ENCODE results near the gene CFAP91. TPM values are rescaled to one million over a fixed set of nuclear protein-coding genes. Genes with fewer than 3 reads are reported as not detected.

CFAP91 gene
- total RNA-seq, 2 donors from 2014 or later: 5.1 to 9.8 TPM

- Mint-ChIP-seq H3K4me1 (peaks cover 9% of the 10 kb centered on the region), H3K9me3 (peaks cover 4% of the 10 kb centered on the region), H3K27ac (no peak overlapping the region), H3K4me3 (peak overlapping the region; percentile 63), H3K36me3 (ENCODE audit: low read depth) (no peaks in the 10 kb centered on the region), H3K27me3 (ENCODE audit: insufficient read depth) (peaks cover 23% of the 10 kb centered on the region)
- H3K27ac ChIP-seq (ENCODE audit: low read depth, low read length): no peak overlapping the region
- H3K36me3 ChIP-seq (ENCODE audit: control insufficient read depth, insufficient read depth, low read length): no peaks in the 10 kb centered on the region
- 91 to 94% methylated on average over 7 to 8 of the region's 8 CpGs for WGBS, 2 experiments (ENCODE audit: insufficient coverage in 1 of 2, insufficient read length in 1 of 2)
- no peaks in the 10 kb centered on the region for H3K4me1 ChIP-seq (ENCODE audit: control insufficient read depth, insufficient read depth, low read length)
- H3K4me3 ChIP-seq (ENCODE audit: low read length): peak overlapping the region; percentile 80
- DNase-seq: no peak
- H3K9ac ChIP-seq (ENCODE audit: extremely low read depth, low read length, poor library complexity, severe bottlenecking): no peak overlapping the region
- peaks cover 11% of the 10 kb centered on the region for H3K27me3 ChIP-seq (ENCODE audit: control insufficient read depth, insufficient read depth, low read length, poor library complexity, severe bottlenecking)
- H3K9me3 ChIP-seq (ENCODE audit: control insufficient read depth, low read length): no peaks in the 10 kb centered on the region
- TF ChIP-seq CTCF (conservative IDR thresholded peaks at IDR 0.05): no peak
Observed at GRCh38 chr3:119703820-119704531, 1.2 kb downstream of the CFAP91 start.

GRCh38 chr3:119715105-119715504 is 12.3 kb downstream of the CFAP91 start:
- no peaks in the 10 kb centered on the region for H3K36me3 Mint-ChIP-seq (ENCODE audit: low read depth)
- H3K9ac ChIP-seq (ENCODE audit: extremely low read depth, low read length, poor library complexity, severe bottlenecking): no peak overlapping the region
- TF ChIP-seq CTCF (conservative IDR thresholded peaks at IDR 0.05): no peak
- no peak overlapping the region for H3K27ac ChIP-seq (ENCODE audit: low read depth, low read length)
- no peak overlapping the region for H3K4me3 Mint-ChIP-seq
- no peaks in the 10 kb centered on the region for H3K36me3 ChIP-seq (ENCODE audit: control insufficient read depth, insufficient read depth, low read length)
- H3K9me3 ChIP-seq (ENCODE audit: control insufficient read depth, low read length): no peaks in the 10 kb centered on the region
- no peaks in the 10 kb centered on the region for H3K27me3 Mint-ChIP-seq (ENCODE audit: insufficient read depth)
- no peaks in the 10 kb centered on the region for H3K9me3 Mint-ChIP-seq
- H3K27me3 ChIP-seq (ENCODE audit: control insufficient read depth, insufficient read depth, low read length, poor library complexity, severe bottlenecking): no peaks in the 10 kb centered on the region
- no peaks in the 10 kb centered on the region for H3K4me1 Mint-ChIP-seq
- no peak for DNase-seq
- 96 to 100% methylated on average over 1 to 2 of the region's 2 CpGs for WGBS, 2 experiments (ENCODE audit: insufficient coverage in 1 of 2, insufficient read length in 1 of 2)
- H3K4me3 ChIP-seq (ENCODE audit: low read length): no peak overlapping the region
- no peaks in the 10 kb centered on the region for H3K4me1 ChIP-seq (ENCODE audit: control insufficient read depth, insufficient read depth, low read length)
- no peak overlapping the region for H3K27ac Mint-ChIP-seq

- H3K9me3 ChIP-seq (ENCODE audit: control insufficient read depth, low read length): no peaks in the 10 kb centered on the region
- no peak overlapping the region for H3K4me3 ChIP-seq (ENCODE audit: low read length)
- 94 to 100% methylated on average over 1 to 3 of the region's 3 CpGs for WGBS, 2 experiments (ENCODE audit: insufficient coverage in 1 of 2, insufficient read length in 1 of 2)
- Mint-ChIP-seq H3K27ac (no peak overlapping the region), H3K4me3 (no peak overlapping the region), H3K4me1 (no peaks in the 10 kb centered on the region), H3K9me3 (no peaks in the 10 kb centered on the region), H3K36me3 (ENCODE audit: low read depth) (no peaks in the 10 kb centered on the region), H3K27me3 (ENCODE audit: insufficient read depth) (no peaks in the 10 kb centered on the region)
- no peak for DNase-seq
- no peak overlapping the region for H3K9ac ChIP-seq (ENCODE audit: extremely low read depth, low read length, poor library complexity, severe bottlenecking)
- no peaks in the 10 kb centered on the region for H3K27me3 ChIP-seq (ENCODE audit: control insufficient read depth, insufficient read depth, low read length, poor library complexity, severe bottlenecking)
- no peak for TF ChIP-seq CTCF (conservative IDR thresholded peaks at IDR 0.05)
- no peaks in the 10 kb centered on the region for H3K4me1 ChIP-seq (ENCODE audit: control insufficient read depth, insufficient read depth, low read length)
- H3K36me3 ChIP-seq (ENCODE audit: control insufficient read depth, insufficient read depth, low read length): no peaks in the 10 kb centered on the region
- no peak overlapping the region for H3K27ac ChIP-seq (ENCODE audit: low read depth, low read length)
Observed at GRCh38 chr3:119716998-119717397, 14.2 kb downstream of the CFAP91 start.

Data from endodermal cell (in vitro differentiated cells).